ENCODE data around the gene PIWIL1.

The PIWIL1 gene

GRCh38 chr12:130337488-130338303 is at the start of gene PIWIL1:
Gene PIWIL1, plus strand, starts transcription at chr12:130337887. Its CDS starts 4,705 bp downstream, at chr12:130342592.
- no peak for DNase-seq

DNA sequence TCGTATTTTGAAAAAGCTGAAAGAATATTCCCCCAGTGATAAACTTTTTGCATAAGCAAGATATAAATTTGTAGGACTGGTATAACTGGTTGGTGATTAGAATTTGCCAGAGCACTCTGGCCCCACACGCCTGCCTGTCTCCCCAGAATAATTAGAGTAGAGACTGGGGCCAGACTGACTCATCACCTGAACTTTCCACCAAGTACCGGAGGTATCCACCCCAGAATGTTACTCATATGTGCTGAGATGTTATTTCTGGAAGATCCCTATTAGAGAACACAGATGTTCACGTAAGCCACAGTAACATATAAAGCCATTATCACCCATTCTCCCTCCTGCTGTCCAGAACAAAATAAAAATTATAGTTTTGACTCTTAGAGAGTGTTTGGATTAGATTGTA is 49.5 kb upstream of the PIWIL1 start:
- DNase-seq, result no peak

GRCh38 chr12:130288691-130289090 is 49.0 kb upstream of the PIWIL1 start:
- no peak for DNase-seq

GRCh38 chr12:130290114-130290513 is 47.6 kb upstream of the PIWIL1 start:
- no peak for DNase-seq

GRCh38 chr12:130298322-130299021 is 39.2 kb upstream of the PIWIL1 start:
- DNase-seq, result no peak

GRCh38 chr12:130299574-130299973 is 38.1 kb upstream of the PIWIL1 start:
- no peak for DNase-seq

DNA sequence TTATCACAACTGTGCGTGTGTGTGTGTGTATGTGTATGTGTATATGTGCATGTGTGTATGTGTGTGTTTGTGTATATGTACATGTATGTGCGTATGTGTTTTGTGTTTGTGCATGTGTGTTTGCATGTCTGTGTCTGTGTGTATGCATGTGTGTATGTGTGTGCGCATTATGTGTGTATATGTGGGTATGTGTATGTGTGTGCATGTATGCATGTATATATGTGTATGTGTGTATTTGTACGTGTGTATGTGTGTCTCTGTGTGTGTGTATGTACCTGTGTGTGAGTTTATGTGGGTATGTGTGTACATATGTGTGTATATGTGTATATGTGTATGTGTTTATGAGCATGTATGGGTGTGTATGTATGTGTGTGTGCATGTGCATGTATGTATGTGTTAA is 37.6 kb upstream of the PIWIL1 start:
- no peak for DNase-seq

DNA sequence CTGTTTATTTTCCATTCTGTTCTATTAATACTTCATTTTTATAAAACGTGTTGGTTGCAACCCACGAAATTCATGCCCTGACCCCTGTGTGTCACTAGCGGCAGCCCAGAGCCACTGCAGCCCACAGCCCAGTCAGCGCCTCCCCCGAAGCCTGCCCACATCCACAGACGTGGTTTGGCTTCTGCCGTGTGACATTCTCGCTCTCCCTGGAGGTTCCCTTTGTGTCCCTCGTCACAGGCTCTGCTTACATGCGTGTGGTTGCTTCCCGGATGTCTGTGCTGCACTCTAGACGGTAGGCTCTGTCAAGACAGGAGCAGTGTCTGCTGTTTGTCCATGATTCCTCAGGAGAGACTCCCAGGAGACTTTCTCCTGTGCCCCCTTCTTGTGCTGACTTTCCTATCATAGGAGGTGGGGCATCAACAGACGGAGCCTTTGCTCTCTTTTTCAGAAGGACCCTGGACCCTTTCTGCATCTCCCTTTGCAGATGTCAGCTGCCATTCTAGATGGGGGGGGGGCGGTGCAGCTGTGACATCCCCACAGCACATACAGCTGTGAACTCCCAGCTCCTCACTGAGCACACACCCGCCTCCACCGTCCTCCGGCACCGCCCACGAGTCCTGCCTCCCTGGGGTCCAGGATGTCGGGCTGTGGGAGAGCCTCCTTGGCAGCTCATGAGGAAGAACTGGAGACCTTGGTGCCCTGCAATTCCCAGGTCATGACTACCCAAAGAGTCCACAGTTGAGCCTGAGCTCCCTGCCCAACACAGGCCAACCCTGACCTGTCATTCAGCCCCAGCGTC is 36.8 kb upstream of the PIWIL1 start:
- no peak for DNase-seq

DNA sequence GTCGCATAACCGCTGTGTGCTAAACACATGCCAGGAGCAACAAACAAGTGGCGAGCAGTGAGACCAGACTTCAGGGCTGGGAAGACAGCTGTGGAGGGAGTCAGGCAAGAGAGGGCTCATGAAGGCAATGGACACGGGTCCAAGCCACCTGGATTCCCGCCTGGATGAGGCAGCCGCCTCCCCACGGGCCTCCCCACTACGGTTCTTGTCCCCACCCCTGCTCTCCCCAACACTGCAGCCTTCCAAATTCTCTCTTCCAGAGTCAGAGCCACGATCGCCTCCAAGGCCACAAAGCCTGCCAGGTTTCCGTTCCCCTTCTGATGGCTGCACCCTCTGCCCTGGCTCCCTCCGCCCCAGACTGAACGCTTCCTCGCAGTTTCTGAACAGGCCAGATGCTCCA is 36.1 kb upstream of the PIWIL1 start:
- DNase-seq, result no peak

DNA sequence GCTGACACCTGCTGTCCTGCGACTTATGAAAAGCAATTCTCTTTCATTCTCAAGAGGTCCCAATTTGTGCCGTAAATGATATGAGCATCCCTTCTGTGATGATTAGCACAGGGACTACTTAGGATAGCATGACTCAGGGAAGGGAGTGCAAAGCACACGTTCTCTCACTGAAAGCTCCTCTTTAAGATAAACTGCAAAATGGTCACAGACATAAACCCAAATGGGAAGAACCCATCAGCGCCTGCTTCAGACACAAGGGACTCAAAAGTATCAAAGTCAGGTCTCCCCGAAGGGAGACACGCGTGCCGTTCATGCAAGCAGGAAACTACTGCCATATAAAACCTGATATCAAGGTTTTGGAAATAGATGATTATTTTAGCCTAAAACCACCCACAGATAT is 33.9 kb upstream of the PIWIL1 start:
- no peak for DNase-seq

GRCh38 chr12:130307859-130308258 is 29.8 kb upstream of the PIWIL1 start:
- DNase-seq, result no peak

DNA sequence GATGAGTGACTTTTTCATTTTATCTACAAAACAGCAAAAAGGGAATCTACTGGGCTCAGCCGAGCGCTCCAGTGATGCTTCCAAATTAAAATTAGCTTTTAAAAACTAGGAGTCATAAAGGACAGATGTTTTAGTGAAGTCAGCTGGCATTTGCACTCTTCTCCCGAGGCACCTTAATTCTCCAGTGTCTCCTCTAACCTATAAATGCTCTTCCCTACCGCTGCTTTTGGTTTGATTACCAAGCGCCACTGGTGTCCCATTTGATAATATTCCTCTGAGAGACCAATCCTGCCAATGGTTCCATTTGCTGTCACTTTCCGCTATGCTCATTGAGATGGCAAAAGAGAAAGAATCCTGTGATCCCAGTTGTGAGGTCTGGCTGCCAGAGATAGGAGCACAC is 29.3 kb upstream of the PIWIL1 start:
- DNase-seq, result no peak

- DNase-seq, result no peak
Observed at GRCh38 chr12:130316251-130316650, 21.4 kb upstream of the PIWIL1 start.

DNA sequence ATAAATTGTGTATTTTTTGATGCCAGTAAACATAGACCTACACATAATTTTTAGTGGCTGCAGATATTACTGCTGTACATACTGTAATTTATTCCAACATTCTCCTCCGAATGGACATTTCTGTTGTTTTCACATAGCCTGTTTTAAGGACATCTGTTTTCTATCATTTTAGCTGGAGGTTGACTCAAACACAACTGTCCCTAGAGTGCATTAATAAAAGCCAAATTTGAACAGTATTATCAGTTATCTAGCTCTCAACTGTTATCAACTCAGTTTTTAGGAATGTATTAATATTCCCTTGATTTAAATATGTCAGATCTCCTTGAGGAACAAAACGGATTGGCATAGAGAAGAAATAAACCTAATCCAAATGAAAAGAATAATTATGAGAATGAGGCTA is 17.2 kb upstream of the PIWIL1 start:
- DNase-seq, result no peak

- no peak for DNase-seq
Observed at GRCh38 chr12:130322263-130322662, 15.4 kb upstream of the PIWIL1 start.

DNA sequence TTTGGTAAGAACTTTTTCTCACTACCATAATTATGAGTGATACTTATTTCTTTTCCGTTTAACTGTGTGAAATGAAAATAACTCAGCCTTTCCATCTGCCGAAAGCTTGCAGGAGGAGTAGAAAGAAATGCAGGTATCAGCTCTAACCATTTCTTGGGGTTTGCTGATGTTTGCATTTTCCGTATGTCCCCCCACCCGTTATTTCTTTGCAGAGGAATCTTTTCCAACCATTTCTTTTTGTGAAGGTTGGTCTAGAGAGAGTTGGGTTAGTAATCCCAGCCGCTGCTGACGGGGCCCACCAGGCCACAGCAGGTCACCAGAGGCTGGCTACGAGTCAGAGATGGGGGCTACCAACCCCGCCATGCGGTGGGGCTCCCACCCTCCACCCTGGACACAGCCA is 7.0 kb upstream of the PIWIL1 start:
- DNase-seq, result no peak

DNA sequence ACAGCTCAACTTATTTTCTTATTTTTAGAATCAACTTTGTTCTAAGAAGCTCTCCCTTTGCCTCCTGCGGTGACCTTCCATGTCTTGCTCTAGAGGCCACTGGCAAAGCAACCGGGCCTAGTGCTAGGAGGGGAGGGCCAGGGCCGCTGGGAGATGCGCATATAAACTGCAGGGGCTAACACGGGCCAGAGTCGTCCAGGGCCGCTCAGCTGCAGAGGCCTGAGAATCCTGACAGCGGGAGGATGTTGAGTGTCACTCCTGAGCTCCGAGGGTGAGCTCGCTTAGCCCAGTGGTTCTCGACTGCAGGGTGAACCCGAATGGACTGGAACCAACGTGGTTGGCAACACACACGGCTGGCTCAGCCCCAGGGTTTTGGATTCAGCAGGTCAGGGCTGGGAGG is 6.5 kb upstream of the PIWIL1 start:
- DNase-seq, result no peak

- DNase-seq, result no peak
Observed at GRCh38 chr12:130333341-130333740, 4.3 kb upstream of the PIWIL1 start.

GRCh38 chr12:130334399-130334798 is 3.3 kb upstream of the PIWIL1 start:
- DNase-seq, result no peak

DNA sequence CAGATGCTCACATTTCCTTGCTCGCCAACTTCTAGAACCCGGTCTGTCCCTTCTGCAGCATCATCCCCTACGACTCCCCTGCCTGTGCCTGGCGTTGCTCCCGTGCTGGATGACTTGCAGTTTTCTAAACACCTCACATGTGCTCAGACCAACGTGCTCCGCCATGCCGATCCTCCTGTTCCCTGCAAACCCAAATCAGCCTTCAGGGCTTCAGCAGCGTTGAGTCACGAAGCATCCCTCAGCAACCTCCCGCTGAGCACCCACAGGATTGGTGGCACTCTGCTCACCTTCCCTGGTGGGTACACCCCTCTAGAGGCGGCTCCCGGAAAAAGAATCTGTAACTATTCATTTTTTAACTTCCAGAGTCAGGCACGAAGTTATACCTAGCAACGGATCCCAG is 2.8 kb upstream of the PIWIL1 start:
- no peak for DNase-seq

- no peak for DNase-seq
Observed at GRCh38 chr12:130335517-130336392, 1.9 kb upstream of the PIWIL1 start.

- DNase-seq, result no peak
Observed at GRCh38 chr12:130336723-130337487, 782 bp upstream of the PIWIL1 start.

All from GDM1 (cell line).